ENCODE results near the gene FGGY. TPM values are rescaled to one million over a fixed set of nuclear protein-coding genes. Genes with fewer than 3 reads are reported as not detected.
"Not testable (repeated sequence)": the region's sequence is repeated elsewhere in the genome, so short reads cannot be mapped to it uniquely, and the experiment has no call there.

FGGY gene
- total RNA-seq, 1 donor from 2014 or later: 18.2 TPM

DNA sequence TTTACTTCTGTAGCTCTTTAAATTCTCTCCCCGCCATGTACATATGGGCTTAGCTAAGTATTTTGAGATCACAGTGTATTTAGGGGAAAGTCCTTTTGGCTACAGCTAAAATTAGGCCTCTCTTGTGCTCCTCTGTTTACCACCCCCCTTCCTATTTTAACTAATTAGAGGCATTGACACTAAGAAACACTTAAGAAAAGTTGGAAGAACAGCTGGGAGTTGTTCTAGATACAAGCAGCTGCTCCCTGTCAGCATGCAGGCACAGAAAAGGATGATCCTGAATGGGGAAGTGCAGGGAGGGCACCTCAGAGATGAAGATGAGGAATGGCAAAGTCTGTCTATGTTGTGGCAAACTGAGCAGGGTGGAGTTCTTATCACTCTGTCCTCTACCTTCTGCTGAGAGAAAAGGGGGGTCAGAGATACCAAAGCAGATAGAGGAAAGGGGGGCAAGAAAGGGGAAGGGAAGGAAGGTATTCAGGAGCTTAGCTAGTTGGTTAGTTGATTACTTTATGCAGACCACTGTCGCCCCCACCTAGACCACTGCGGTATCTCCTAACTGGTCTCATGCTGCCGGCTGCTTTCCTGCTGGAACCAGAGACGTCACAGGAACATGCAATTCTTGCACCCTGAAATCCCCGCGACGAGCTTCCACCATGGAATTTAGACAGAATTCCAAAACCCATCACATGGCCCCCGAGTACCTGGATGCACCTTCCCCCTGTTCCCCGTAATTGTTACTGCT, 435.5 kb downstream of the FGGY start:
- TF ChIP-seq, protein P1, sequence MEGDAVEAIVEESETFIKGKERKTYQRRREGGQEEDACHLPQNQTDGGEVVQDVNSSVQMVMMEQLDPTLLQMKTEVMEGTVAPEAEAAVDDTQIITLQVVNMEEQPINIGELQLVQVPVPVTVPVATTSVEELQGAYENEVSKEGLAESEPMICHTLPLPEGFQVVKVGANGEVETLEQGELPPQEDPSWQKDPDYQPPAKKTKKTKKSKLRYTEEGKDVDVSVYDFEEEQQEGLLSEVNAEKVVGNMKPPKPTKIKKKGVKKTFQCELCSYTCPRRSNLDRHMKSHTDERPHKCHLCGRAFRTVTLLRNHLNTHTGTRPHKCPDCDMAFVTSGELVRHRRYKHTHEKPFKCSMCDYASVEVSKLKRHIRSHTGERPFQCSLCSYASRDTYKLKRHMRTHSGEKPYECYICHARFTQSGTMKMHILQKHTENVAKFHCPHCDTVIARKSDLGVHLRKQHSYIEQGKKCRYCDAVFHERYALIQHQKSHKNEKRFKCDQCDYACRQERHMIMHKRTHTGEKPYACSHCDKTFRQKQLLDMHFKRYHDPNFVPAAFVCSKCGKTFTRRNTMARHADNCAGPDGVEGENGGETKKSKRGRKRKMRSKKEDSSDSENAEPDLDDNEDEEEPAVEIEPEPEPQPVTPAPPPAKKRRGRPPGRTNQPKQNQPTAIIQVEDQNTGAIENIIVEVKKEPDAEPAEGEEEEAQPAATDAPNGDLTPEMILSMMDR (IDR thresholded peaks at IDR 0.05; ENCODE audit: unreplicated experiment): no peak
- peaks cover 24% of the 10 kb centered on the region for H3K9me3 Mint-ChIP-seq (ENCODE audit: low read depth)
- no peak for DNase-seq (ENCODE audit: low spot score, unreplicated experiment)
- H3K27ac Mint-ChIP-seq: no peak overlapping the region
- H3K27me3 Mint-ChIP-seq: no peaks in the 10 kb centered on the region
- H3K36me3 Mint-ChIP-seq (ENCODE audit: insufficient read depth): peaks cover 12% of the 10 kb centered on the region
- peaks cover 24% of the 10 kb centered on the region for H3K4me1 Mint-ChIP-seq (ENCODE audit: low read depth)
- no peak overlapping the region for H3K4me3 Mint-ChIP-seq (ENCODE audit: low read depth)

DNA sequence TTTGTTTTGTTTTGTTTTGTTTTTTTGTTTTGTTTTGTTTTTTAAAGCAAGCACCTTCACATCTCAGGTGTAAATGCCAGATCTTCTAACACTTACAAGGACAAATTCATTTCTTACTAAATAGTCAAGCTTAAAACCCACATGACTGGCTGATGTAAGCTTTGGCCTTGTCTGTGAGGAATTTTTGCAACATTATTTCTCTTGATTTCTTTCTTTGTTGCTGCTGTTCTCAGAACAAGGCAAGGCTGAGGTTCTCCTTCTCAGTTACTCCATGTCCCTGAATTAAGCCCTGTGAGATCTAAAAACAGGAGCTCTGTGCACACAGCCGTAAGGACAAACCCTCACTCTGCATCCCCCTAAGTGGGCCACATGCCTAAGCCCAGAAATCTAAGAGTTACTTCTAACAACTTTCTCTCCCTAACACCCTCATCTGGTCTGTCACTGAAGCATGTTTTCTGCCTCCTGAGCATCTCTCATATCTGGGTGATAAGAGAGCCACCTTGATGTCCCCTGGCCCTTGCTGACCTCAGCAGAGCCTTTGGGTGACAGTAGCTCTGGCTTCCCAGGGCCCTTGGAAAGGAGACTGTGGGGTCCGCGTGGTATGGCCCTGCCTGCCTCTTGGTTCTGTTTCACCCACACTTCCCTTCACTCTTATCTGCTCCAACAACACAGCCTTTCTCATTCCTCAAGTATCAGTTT, 436.7 kb downstream of the FGGY start:
- Mint-ChIP-seq H3K36me3 (ENCODE audit: insufficient read depth) (peaks cover 12% of the 10 kb centered on the region), H3K27me3 (no peaks in the 10 kb centered on the region), H3K9me3 (ENCODE audit: low read depth) (peaks cover 26% of the 10 kb centered on the region), H3K4me1 (ENCODE audit: low read depth) (peaks cover 33% of the 10 kb centered on the region), H3K4me3 (ENCODE audit: low read depth) (no peak overlapping the region), H3K27ac (no peak overlapping the region)
- no peak for DNase-seq (ENCODE audit: low spot score, unreplicated experiment)
- TF ChIP-seq, protein P1 (IDR thresholded peaks at IDR 0.05; ENCODE audit: unreplicated experiment): no peak

DNA sequence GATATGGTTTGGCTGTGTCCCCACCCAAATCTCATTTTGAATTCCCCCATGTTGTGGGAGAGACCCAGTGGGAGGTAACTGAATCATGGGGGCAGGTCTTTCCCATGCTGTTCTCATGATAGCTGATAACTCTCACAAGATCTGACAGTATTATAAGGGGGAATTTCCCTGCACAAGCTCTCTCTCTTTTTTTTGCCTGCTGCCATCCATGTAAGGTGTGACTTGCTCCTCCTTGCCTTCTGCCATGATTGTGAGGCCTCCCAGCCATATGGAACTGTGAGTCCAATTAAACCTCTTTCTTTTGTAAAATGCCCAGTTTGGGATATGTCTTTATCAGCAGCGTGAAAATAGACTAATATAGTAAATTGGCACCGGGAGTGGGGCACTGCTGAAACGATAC, 439.0 kb downstream of the FGGY start:
- H3K27ac Mint-ChIP-seq; H3K4me3 Mint-ChIP-seq (ENCODE audit: low read depth); DNase-seq (ENCODE audit: low spot score, unreplicated experiment); H3K27me3 Mint-ChIP-seq: not testable (repeated sequence)
- Mint-ChIP-seq H3K9me3 (ENCODE audit: low read depth) (peaks cover 17% of the 10 kb centered on the region), H3K4me1 (ENCODE audit: low read depth) (peaks cover 47% of the 10 kb centered on the region), H3K36me3 (ENCODE audit: insufficient read depth) (peaks cover 12% of the 10 kb centered on the region)

DNA sequence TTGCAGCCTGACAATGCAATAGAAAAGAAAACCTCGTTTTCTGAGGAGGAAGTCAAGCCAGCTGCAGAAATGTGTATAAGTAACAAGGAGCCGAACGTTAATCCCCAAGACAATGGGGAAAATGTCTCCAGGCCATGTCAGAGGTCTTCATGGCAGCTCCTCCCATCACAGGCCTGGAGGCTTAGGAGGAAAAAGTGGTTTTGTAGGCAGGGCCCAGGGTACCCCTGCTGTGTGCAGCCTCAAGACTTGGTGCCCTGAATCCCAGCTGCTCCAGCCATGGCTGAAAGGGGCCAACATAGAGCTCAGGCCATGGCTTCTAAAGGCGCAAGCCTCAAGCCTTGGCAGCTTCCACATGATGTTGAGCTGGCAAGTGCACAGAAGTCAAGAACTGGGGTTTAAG, 439.9 kb downstream of the FGGY start:
- Mint-ChIP-seq H3K36me3 (ENCODE audit: insufficient read depth) (peaks cover 12% of the 10 kb centered on the region), H3K4me1 (ENCODE audit: low read depth) (peaks cover 39% of the 10 kb centered on the region), H3K9me3 (ENCODE audit: low read depth) (peaks cover 17% of the 10 kb centered on the region), H3K27ac (no peak overlapping the region), H3K4me3 (ENCODE audit: low read depth) (no peak overlapping the region), H3K27me3 (no peaks in the 10 kb centered on the region)
- DNase-seq (ENCODE audit: low spot score, unreplicated experiment): no peak
- TF ChIP-seq, protein P1 (IDR thresholded peaks at IDR 0.05; ENCODE audit: unreplicated experiment): no peak

DNA sequence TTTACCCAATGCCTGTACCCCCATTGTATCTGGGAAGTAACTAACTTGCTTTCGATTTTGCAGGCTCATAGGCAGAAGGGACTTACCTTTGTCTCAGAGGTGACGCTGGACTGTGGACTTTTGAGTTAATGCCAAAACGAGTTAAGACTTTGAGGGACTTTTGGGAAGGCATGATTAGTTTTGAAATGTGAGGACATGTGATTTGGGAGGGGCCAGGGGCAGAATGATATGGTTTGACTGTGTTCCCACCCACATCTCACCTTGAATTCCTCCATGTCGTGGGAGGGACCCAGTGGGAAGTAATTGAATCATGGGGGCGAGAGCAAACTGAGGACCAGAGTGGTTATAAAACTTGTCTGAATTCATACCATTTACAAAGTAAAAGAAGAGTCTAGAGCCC, 440.7 kb downstream of the FGGY start:
- Mint-ChIP-seq H3K4me3 (ENCODE audit: low read depth) (no peak overlapping the region), H3K36me3 (ENCODE audit: insufficient read depth) (peaks cover 13% of the 10 kb centered on the region), H3K9me3 (ENCODE audit: low read depth) (peaks cover 17% of the 10 kb centered on the region), H3K4me1 (ENCODE audit: low read depth) (peaks cover 37% of the 10 kb centered on the region), H3K27me3 (peaks cover 2% of the 10 kb centered on the region), H3K27ac (peak overlapping the region; percentile 66)
- DNase-seq (ENCODE audit: low spot score, unreplicated experiment): no peak
- TF ChIP-seq, protein P1 (IDR thresholded peaks at IDR 0.05; ENCODE audit: unreplicated experiment): no peak
